ENCODE measurements around the gene TCP11.

The TCP11 gene

GRCh38 chr6:35085359-35086281 lies 55.5 kb downstream of the TCP11 start:
- H3K9me3 ChIP-seq (replicated peaks in 1 of 2; ENCODE audit: control insufficient read depth in 2 of 2, insufficient read depth in 1 of 2, low read depth in 1 of 2, low read length in 2 of 2) = no peaks in the 10 kb centered on the region
- H2BK5ac ChIP-seq (ENCODE audit: low read length) = peak overlapping the region; percentile 41

GRCh38 chr6:35084511-35085203 lies 56.5 kb downstream of the TCP11 start:
- peaks cover 0 to 8% of the 10 kb centered on the region in 2 donors for H3K4me1 ChIP-seq (ENCODE audit: control insufficient read depth in 2 of 2, insufficient read depth in 1 of 2, low read depth in 1 of 2, low read length in 2 of 2)
- H3K79me1 ChIP-seq (ENCODE audit: low read depth, low read length) = peaks cover 5% of the 10 kb centered on the region
- H4K8ac ChIP-seq (ENCODE audit: low read depth, low read length) = no peak overlapping the region
- no peak overlapping the region for H2AK5ac ChIP-seq (ENCODE audit: low read depth, low read length)
- H3K9ac ChIP-seq (ENCODE audit: low read depth, low read length, poor library complexity) = no peak overlapping the region
- H3K4me3 ChIP-seq (ENCODE audit: low read length in 2 of 2) = no peak overlapping the region
- no CpG with 5 or more reads among the region's 12 CpGs for WGBS, 2 donors (ENCODE audit: extremely low coverage in 2 of 2, insufficient read length in 2 of 2, insufficient replicate concordance in 1 of 2)
- no peak overlapping the region for H3K4me2 ChIP-seq (ENCODE audit: insufficient read depth, low read length, poor library complexity, severe bottlenecking)
- H2BK12ac ChIP-seq (ENCODE audit: low read length) = no peak overlapping the region
- H3K9me3 ChIP-seq (replicated peaks in 1 of 2; ENCODE audit: control insufficient read depth in 2 of 2, insufficient read depth in 1 of 2, low read depth in 1 of 2, low read length in 2 of 2) = no peaks in the 10 kb centered on the region
- H3K27me3 ChIP-seq (ENCODE audit: control insufficient read depth in 3 of 3, insufficient read depth in 3 of 3, low read depth in 1 of 3, low read length in 3 of 3) = no peaks in the 10 kb centered on the region
- H3K14ac ChIP-seq (ENCODE audit: low read length) = no peak overlapping the region
- H2AFZ ChIP-seq (ENCODE audit: low read length) = no peak overlapping the region
- no peak overlapping the region for H2BK120ac ChIP-seq (ENCODE audit: low read depth, low read length)
- no peak overlapping the region for H3K23ac ChIP-seq (ENCODE audit: low read depth, low read length, poor library complexity)
- peaks cover 25 to 80% of the 10 kb centered on the region in 2 donors for H3K36me3 ChIP-seq (replicated peaks in 1 of 2; ENCODE audit: control insufficient read depth in 2 of 2, insufficient read depth in 2 of 2, low read length in 2 of 2)
- H3K4ac ChIP-seq (ENCODE audit: low read length) = no peak overlapping the region
- H2BK5ac ChIP-seq (ENCODE audit: low read length) = no peak overlapping the region
- H3K27ac ChIP-seq (replicated peaks; ENCODE audit: low read length) = no peak overlapping the region
- H3K18ac ChIP-seq (ENCODE audit: low read length) = no peak overlapping the region
- no peak overlapping the region for H2BK15ac ChIP-seq (ENCODE audit: low read length)
- DNase-seq (ENCODE audit: low spot score) = no peak
- no peak overlapping the region for H4K91ac ChIP-seq (ENCODE audit: low read depth, low read length, poor library complexity)

More at GRCh38 chr6:35085359-35086281, 55.5 kb downstream of the TCP11 start:
- no peak overlapping the region for H2BK12ac ChIP-seq (ENCODE audit: low read length)
- H4K8ac ChIP-seq (ENCODE audit: low read depth, low read length) = no peak overlapping the region
- H3K4ac ChIP-seq (ENCODE audit: low read length) = no peak overlapping the region
- peaks cover 0 to 8% of the 10 kb centered on the region in 2 donors for H3K4me1 ChIP-seq (ENCODE audit: control insufficient read depth in 2 of 2, insufficient read depth in 1 of 2, low read depth in 1 of 2, low read length in 2 of 2)
- peak overlapping the region; percentile 36 for H3K9ac ChIP-seq (ENCODE audit: low read depth, low read length, poor library complexity)
- peak overlapping the region; percentile 76 for H3K14ac ChIP-seq (ENCODE audit: low read length)
- H3K23ac ChIP-seq (ENCODE audit: low read depth, low read length, poor library complexity) = peak overlapping the region; percentile 35
- peaks cover 5% of the 10 kb centered on the region for H3K79me1 ChIP-seq (ENCODE audit: low read depth, low read length)
- H4K91ac ChIP-seq (ENCODE audit: low read depth, low read length, poor library complexity) = no peak overlapping the region
- no peak overlapping the region for H3K27ac ChIP-seq (replicated peaks; ENCODE audit: low read length)
- DNase-seq (ENCODE audit: low spot score) = no peak
- H2BK120ac ChIP-seq (ENCODE audit: low read depth, low read length) = no peak overlapping the region
- no peaks in the 10 kb centered on the region for H3K27me3 ChIP-seq (ENCODE audit: control insufficient read depth in 3 of 3, insufficient read depth in 3 of 3, low read depth in 1 of 3, low read length in 3 of 3)
- no CpG with 5 or more reads among the region's 30 CpGs for WGBS, 2 donors (ENCODE audit: extremely low coverage in 2 of 2, insufficient read length in 2 of 2, insufficient replicate concordance in 1 of 2)
- H3K4me3 ChIP-seq (ENCODE audit: low read length in 2 of 2) = no peak overlapping the region
- H2AFZ ChIP-seq (ENCODE audit: low read length) = no peak overlapping the region
- H3K18ac ChIP-seq (ENCODE audit: low read length) = no peak overlapping the region
- no peak overlapping the region for H2BK15ac ChIP-seq (ENCODE audit: low read length)
- H3K36me3 ChIP-seq (replicated peaks in 1 of 2; ENCODE audit: control insufficient read depth in 2 of 2, insufficient read depth in 2 of 2, low read length in 2 of 2) = peaks cover 25 to 75% of the 10 kb centered on the region in 2 donors
- H3K4me2 ChIP-seq (ENCODE audit: insufficient read depth, low read length, poor library complexity, severe bottlenecking) = no peak overlapping the region
- H2AK5ac ChIP-seq (ENCODE audit: low read depth, low read length) = no peak overlapping the region

- H3K4ac ChIP-seq (ENCODE audit: low read length) = no peak overlapping the region
- no peak overlapping the region for H3K27ac ChIP-seq (replicated peaks; ENCODE audit: low read length)
- no peak overlapping the region for H2AK5ac ChIP-seq (ENCODE audit: low read depth, low read length)
- no peaks in the 10 kb centered on the region for H3K27me3 ChIP-seq (ENCODE audit: control insufficient read depth in 3 of 3, insufficient read depth in 3 of 3, low read depth in 1 of 3, low read length in 3 of 3)
- no peak overlapping the region for H3K23ac ChIP-seq (ENCODE audit: low read depth, low read length, poor library complexity)
- H2AFZ ChIP-seq (ENCODE audit: low read length) = no peak overlapping the region
- no peak overlapping the region for H2BK120ac ChIP-seq (ENCODE audit: low read depth, low read length)
- H4K8ac ChIP-seq (ENCODE audit: low read depth, low read length) = no peak overlapping the region
- no peak overlapping the region for H4K91ac ChIP-seq (ENCODE audit: low read depth, low read length, poor library complexity)
- H3K9ac ChIP-seq (ENCODE audit: low read depth, low read length, poor library complexity) = peak overlapping the region; percentile 63
- H3K4me1 ChIP-seq (ENCODE audit: control insufficient read depth in 2 of 2, insufficient read depth in 1 of 2, low read depth in 1 of 2, low read length in 2 of 2) = peaks cover 0 to 8% of the 10 kb centered on the region in 2 donors
- H3K9me3 ChIP-seq (replicated peaks in 1 of 2; ENCODE audit: control insufficient read depth in 2 of 2, insufficient read depth in 1 of 2, low read depth in 1 of 2, low read length in 2 of 2) = no peaks in the 10 kb centered on the region
- no peak overlapping the region for H3K4me2 ChIP-seq (ENCODE audit: insufficient read depth, low read length, poor library complexity, severe bottlenecking)
- peaks cover 28 to 85% of the 10 kb centered on the region in 2 donors for H3K36me3 ChIP-seq (replicated peaks in 1 of 2; ENCODE audit: control insufficient read depth in 2 of 2, insufficient read depth in 2 of 2, low read length in 2 of 2)
- H2BK12ac ChIP-seq (ENCODE audit: low read length) = no peak overlapping the region
- no peak overlapping the region for H3K18ac ChIP-seq (ENCODE audit: low read length)
- H3K79me1 ChIP-seq (ENCODE audit: low read depth, low read length) = peaks cover 5% of the 10 kb centered on the region
- DNase-seq (ENCODE audit: low spot score) = no peak
- H3K14ac ChIP-seq (ENCODE audit: low read length) = no peak overlapping the region
- H2BK5ac ChIP-seq (ENCODE audit: low read length) = no peak overlapping the region
- no peak overlapping the region for H2BK15ac ChIP-seq (ENCODE audit: low read length)
- H3K4me3 ChIP-seq (ENCODE audit: low read length in 2 of 2) = no peak overlapping the region
- no CpG with 5 or more reads among the region's 14 CpGs for WGBS, 2 donors (ENCODE audit: extremely low coverage in 2 of 2, insufficient read length in 2 of 2, insufficient replicate concordance in 1 of 2)
Observed at GRCh38 chr6:35084041-35084491, 57.1 kb downstream of the TCP11 start.

GRCh38 chr6:35083507-35083906 lies 57.6 kb downstream of the TCP11 start:
- H4K91ac ChIP-seq (ENCODE audit: low read depth, low read length, poor library complexity) = no peak overlapping the region
- H3K9me3 ChIP-seq (replicated peaks in 1 of 2; ENCODE audit: control insufficient read depth in 2 of 2, insufficient read depth in 1 of 2, low read depth in 1 of 2, low read length in 2 of 2) = no peaks in the 10 kb centered on the region
- no peak overlapping the region for H2BK120ac ChIP-seq (ENCODE audit: low read depth, low read length)
- H2BK15ac ChIP-seq (ENCODE audit: low read length) = no peak overlapping the region
- H3K27ac ChIP-seq (replicated peaks; ENCODE audit: low read length) = no peak overlapping the region
- no peak overlapping the region for H3K4ac ChIP-seq (ENCODE audit: low read length)
- no CpG with 5 or more reads among the region's 9 CpGs for WGBS, 2 donors (ENCODE audit: extremely low coverage in 2 of 2, insufficient read length in 2 of 2, insufficient replicate concordance in 1 of 2)
- peaks cover 28 to 85% of the 10 kb centered on the region in 2 donors for H3K36me3 ChIP-seq (replicated peaks in 1 of 2; ENCODE audit: control insufficient read depth in 2 of 2, insufficient read depth in 2 of 2, low read length in 2 of 2)
- peak overlapping the region; percentile 38 for H3K14ac ChIP-seq (ENCODE audit: low read length)
- no peak overlapping the region for H2AK5ac ChIP-seq (ENCODE audit: low read depth, low read length)
- no peak overlapping the region for H4K8ac ChIP-seq (ENCODE audit: low read depth, low read length)
- no peaks in the 10 kb centered on the region for H3K27me3 ChIP-seq (ENCODE audit: control insufficient read depth in 3 of 3, insufficient read depth in 3 of 3, low read depth in 1 of 3, low read length in 3 of 3)
- H2BK5ac ChIP-seq (ENCODE audit: low read length) = no peak overlapping the region
- H3K9ac ChIP-seq (ENCODE audit: low read depth, low read length, poor library complexity) = no peak overlapping the region
- no peak overlapping the region for H3K4me2 ChIP-seq (ENCODE audit: insufficient read depth, low read length, poor library complexity, severe bottlenecking)
- no peak for DNase-seq (ENCODE audit: low spot score)
- H3K4me1 ChIP-seq (ENCODE audit: control insufficient read depth in 2 of 2, insufficient read depth in 1 of 2, low read depth in 1 of 2, low read length in 2 of 2) = peaks cover 0 to 8% of the 10 kb centered on the region in 2 donors
- no peak overlapping the region for H2AFZ ChIP-seq (ENCODE audit: low read length)
- no peak overlapping the region for H3K4me3 ChIP-seq (ENCODE audit: low read length in 2 of 2)
- H3K18ac ChIP-seq (ENCODE audit: low read length) = no peak overlapping the region
- peaks cover 5% of the 10 kb centered on the region for H3K79me1 ChIP-seq (ENCODE audit: low read depth, low read length)
- peak overlapping the region; percentile 55 for H3K23ac ChIP-seq (ENCODE audit: low read depth, low read length, poor library complexity)
- H2BK12ac ChIP-seq (ENCODE audit: low read length) = no peak overlapping the region
